Neural cell (in vitro differentiated cells): Measurements from ENCODE around the gene AP3S1.

Experiments used
- EZH2 ChIP-seq: fragments of 200-600, 300-800 bp; shearing (Covaris generic), sonication (generic); IDR thresholded peaks from 2 replicates; pipeline ENCODE4 v1.6.1; 2014; ENCODE audit warnings: antibody characterized with exemption, low read length, borderline replicate concordance, mild to moderate bottlenecking; ENCODE audit not compliant: insufficient read depth, poor library complexity, severe bottlenecking
- RAD21 ChIP-seq: fragments of 450-650 bp; conservative IDR thresholded peaks from 2 replicates; pipeline ENCODE4 v1.6.1; 2014; ENCODE audit warnings: antibody characterized with exemption, mild to moderate bottlenecking, moderate library complexity
- TAF1 ChIP-seq: IDR thresholded peaks from 2 replicates; pipeline ENCODE4 v1.6.1; 2012; ENCODE audit warnings: low read depth
- TF ChIP-seq, protein P1 (sequence below): fragments of 450-650 bp; IDR thresholded peaks from 2 replicates; pipeline ENCODE4 v1.5.1; 2014; ENCODE audit warnings: antibody characterized with exemption, mild to moderate bottlenecking, moderate library complexity; ENCODE audit not compliant: poor library complexity, severe bottlenecking

DNA sequence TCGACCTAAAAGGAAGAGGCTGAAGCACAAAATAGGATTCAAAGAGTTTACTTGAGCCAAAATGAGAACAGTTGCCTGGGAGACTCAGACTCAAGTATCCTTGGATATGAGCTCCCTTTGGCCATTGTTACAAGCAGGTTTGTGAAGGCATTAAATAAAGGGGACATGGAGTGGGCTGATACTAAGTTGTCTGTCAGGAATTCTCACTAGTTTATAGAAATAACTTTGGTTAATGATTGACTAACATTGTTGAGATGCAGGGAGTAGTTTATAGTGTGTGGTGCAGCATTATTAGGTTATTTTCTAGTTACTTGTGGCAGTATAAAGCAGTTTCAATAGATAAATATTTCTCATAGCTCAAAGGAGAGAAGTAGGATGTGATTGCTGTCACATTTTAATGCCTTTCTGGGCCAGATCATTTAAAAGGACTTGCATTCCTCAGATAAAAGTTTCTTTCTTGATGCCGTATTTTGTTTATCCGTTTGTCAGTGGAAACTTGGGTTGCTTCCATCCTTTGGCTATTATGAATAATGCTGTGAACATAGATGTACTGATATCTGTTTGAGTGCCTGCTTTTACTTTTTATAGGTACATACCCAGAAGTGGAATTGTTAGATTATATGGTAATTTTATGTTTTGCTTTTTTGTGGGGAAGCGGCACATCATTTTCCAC is 9.1 kb downstream of the AP3S1 start:
- TF ChIP-seq RAD21, result no peak
- TF ChIP-seq, protein P1, sequence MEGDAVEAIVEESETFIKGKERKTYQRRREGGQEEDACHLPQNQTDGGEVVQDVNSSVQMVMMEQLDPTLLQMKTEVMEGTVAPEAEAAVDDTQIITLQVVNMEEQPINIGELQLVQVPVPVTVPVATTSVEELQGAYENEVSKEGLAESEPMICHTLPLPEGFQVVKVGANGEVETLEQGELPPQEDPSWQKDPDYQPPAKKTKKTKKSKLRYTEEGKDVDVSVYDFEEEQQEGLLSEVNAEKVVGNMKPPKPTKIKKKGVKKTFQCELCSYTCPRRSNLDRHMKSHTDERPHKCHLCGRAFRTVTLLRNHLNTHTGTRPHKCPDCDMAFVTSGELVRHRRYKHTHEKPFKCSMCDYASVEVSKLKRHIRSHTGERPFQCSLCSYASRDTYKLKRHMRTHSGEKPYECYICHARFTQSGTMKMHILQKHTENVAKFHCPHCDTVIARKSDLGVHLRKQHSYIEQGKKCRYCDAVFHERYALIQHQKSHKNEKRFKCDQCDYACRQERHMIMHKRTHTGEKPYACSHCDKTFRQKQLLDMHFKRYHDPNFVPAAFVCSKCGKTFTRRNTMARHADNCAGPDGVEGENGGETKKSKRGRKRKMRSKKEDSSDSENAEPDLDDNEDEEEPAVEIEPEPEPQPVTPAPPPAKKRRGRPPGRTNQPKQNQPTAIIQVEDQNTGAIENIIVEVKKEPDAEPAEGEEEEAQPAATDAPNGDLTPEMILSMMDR, result no peak
- no peak for TF ChIP-seq EZH2
- no peak for TF ChIP-seq TAF1
